ENCODE results near the gene DVL3.

DNA sequence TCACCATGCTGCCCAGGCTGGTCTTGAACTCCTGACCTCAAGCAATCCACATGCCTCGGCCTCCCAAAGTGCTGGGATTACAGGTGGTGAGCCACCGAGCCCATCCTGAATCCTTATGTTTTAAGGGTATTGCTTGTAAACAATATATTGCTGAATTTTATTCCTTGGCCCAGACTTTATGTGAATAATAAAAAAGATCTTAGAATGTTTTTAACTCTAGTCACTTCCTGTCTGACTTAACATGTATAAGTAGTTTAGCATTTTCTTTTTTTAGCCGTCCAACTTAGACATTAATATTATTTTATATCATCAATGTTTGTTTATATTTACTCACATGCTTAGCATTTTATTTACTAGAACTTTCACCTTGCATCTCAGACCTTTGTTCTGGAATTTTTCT lies 29.2 kb upstream of the DVL3 start:
- TF ChIP-seq, protein P1, sequence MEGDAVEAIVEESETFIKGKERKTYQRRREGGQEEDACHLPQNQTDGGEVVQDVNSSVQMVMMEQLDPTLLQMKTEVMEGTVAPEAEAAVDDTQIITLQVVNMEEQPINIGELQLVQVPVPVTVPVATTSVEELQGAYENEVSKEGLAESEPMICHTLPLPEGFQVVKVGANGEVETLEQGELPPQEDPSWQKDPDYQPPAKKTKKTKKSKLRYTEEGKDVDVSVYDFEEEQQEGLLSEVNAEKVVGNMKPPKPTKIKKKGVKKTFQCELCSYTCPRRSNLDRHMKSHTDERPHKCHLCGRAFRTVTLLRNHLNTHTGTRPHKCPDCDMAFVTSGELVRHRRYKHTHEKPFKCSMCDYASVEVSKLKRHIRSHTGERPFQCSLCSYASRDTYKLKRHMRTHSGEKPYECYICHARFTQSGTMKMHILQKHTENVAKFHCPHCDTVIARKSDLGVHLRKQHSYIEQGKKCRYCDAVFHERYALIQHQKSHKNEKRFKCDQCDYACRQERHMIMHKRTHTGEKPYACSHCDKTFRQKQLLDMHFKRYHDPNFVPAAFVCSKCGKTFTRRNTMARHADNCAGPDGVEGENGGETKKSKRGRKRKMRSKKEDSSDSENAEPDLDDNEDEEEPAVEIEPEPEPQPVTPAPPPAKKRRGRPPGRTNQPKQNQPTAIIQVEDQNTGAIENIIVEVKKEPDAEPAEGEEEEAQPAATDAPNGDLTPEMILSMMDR (IDR thresholded peaks at IDR 0.05; ENCODE audit: borderline replicate concordance, extremely low read depth, low read length, poor library complexity, severe bottlenecking): no peak
- TF ChIP-seq EZH2 (IDR thresholded peaks at IDR 0.05; ENCODE audit: borderline replicate concordance, low read depth, low read length, severe bottlenecking): no peak
